PC-9 (cell line): Measurements from ENCODE around the gene ELP1.

ENCODE experiments used
- EZH2 ChIP-seq: fragments of 200-600 bp; sonication (generic); IDR thresholded peaks from 2 replicates; pipeline ENCODE4 v1.8.0; 2017; ENCODE audit warnings: antibody characterized with exemption, low read depth
- TF ChIP-seq, protein P1 (sequence below): fragments of 200-600 bp; sonication (generic); conservative IDR thresholded peaks from 2 replicates; pipeline ENCODE4 v1.6.1; 2017; ENCODE audit warnings: mixed run types, antibody characterized with exemption, mild to moderate bottlenecking, moderate library complexity

DNA sequence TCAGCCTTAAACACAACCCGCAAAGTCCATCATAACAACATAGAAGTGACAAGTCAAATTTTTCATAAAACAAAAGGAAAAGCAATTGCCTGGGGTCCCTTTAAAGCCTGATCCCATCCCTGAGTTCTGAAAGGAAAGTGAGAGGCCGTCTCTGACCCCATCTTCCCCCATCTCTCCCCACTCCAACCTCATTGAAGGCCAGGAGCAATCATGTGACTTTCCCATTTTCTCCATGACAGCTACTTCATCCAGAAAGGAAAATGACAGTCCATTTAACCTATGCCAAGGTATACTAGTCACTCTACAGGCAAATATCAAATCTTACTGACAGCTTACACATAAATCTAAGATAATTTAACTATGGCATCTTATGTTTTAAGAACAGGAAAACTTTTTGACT is 56.4 kb downstream of the ELP1 start:
- no peak for TF ChIP-seq EZH2
- TF ChIP-seq, protein P1, sequence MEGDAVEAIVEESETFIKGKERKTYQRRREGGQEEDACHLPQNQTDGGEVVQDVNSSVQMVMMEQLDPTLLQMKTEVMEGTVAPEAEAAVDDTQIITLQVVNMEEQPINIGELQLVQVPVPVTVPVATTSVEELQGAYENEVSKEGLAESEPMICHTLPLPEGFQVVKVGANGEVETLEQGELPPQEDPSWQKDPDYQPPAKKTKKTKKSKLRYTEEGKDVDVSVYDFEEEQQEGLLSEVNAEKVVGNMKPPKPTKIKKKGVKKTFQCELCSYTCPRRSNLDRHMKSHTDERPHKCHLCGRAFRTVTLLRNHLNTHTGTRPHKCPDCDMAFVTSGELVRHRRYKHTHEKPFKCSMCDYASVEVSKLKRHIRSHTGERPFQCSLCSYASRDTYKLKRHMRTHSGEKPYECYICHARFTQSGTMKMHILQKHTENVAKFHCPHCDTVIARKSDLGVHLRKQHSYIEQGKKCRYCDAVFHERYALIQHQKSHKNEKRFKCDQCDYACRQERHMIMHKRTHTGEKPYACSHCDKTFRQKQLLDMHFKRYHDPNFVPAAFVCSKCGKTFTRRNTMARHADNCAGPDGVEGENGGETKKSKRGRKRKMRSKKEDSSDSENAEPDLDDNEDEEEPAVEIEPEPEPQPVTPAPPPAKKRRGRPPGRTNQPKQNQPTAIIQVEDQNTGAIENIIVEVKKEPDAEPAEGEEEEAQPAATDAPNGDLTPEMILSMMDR: no peak
